NCI-H1694 (cell line): Measurements from ENCODE around the gene STX7.

ENCODE experiments used
- DNase-seq: peaks from one replicate; lab custom pipeline; 2025; lab: John Stamatoyannopoulos, UW

STX7 gene

DNA sequence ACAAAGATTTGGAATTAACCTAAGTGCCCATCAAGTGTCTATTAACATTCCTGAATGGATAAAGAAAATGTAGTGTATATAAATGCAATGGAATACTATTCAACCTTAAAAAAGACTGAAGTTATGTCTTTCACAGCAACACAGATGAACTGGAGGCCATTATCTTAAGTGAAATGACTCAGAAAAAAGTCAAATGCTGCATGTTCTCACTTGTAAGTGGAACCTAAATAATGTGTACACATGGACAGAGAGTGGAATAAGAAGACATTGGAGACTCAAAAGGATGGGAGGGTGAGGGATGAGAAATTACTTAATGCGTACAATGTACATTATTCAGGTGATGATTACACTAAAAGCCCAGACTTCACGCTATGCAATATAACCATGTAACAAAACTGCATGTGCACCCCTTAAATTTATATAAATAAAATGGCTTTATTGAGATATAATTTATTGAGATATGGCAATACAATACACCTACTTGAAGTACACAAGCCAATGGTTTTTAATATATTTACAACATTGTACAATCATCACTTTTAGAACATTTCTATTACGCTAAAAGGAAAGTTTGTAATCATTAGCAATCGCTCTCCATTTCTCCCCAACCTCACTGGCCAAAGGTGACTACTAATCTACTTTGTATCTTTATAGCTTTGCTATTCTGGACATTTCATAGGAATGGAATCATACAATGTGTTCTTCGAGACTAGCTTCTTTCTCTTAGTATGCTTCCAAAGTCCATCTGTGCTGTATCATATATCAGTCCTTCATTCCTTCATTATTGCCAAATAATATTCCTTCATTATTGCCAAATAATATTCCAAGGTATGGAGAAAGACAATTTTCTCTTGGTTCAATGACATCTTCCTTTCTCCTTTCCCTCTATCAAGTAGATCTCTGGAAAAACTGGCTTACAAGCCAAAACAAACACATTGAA lies 5.8 kb downstream of the STX7 start:
- DNase-seq, result no peak

DNA sequence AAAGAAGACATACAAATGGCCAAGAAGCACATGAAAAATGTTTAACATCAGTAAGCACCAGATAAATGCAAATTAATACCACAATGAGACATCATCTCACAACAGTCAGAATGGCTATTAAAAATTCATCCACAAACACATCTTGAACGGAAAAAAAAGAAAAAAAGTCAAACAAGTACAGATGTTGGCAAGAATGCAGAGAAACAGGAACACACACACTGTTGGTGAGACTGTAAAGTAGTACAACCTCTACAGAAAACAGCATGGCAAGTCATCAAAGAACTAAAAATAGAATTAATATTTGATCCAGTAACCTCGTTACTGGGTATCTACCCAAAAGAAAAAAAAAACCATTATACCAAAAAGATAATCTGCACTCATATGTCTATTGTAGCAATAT lies 6.5 kb downstream of the STX7 start:
- DNase-seq, result no peak

DNA sequence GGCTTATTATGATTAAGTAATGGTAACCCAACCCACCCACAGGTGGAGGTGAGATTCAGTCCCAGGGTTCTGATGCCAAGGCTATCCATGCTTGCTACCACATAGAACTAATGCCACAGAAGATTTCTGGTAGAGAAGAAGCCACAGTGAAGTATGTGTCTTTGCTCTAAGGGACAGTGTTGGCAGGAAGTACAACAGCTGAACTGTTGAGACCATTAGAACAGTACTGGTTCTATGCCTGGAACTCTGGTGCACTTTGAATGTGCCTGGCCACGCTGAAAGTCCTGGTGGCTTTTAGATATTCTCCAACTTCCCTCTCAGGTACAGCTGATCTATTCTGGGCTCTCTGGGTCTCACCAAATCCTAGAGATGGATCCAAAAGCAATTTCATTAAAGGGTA lies 7.8 kb downstream of the STX7 start:
- no peak for DNase-seq

DNA sequence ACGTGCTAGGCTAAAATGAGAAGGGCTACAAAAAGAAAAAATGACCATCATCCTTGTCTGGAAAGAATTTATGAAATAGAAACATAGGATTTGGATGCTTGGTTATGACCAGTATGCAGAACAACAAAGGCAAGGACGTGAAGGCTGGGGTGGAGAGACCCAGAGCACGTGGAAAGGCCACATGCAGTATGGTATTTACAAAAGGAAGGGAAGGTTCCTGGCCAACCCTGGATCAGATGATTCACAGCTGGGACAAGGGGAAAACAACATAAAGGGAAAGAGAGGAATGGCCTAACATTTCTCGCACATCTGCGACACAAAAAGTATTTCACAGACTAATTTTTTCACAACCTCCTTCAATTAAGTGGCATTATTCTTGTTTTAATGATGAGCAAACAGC lies 8.2 kb downstream of the STX7 start:
- no peak for DNase-seq

DNA sequence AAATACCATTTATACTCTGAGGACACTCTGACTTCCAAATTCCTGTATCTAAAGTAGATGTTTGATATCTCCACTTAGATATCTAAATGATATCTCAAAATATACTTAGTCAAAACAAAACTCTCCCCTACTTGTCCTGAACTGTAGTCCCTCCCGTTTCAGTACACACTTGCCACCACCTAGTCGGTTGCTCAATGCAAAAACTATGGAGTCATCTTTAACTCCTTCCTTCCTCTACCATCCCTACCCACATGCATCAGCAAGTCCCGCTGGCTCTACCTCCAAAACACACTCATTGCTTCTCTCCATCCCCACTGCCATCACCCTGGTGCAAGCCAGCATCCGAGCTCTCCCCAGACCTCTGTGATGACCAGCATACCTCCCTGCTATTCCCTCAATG lies 13.2 kb downstream of the STX7 start:
- no peak for DNase-seq

DNA sequence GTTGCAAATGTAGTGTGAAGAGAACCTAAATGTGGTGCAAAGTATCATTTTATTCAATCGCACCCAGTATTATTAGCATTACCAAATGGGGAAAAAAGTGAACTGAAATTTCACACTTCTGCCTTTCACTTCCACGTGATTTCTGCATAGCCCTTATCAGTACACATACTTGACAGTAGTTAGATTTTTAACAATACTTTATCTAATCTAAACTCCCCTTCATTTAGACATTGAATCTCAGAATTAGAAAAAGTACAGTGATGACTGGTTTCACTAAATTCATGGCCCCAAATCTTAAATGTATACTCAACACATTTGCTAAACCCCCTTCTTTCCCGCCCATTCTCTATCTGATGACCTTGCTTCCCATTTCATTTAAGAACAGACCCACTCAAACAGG lies 14.3 kb downstream of the STX7 start:
- no peak for DNase-seq

DNA sequence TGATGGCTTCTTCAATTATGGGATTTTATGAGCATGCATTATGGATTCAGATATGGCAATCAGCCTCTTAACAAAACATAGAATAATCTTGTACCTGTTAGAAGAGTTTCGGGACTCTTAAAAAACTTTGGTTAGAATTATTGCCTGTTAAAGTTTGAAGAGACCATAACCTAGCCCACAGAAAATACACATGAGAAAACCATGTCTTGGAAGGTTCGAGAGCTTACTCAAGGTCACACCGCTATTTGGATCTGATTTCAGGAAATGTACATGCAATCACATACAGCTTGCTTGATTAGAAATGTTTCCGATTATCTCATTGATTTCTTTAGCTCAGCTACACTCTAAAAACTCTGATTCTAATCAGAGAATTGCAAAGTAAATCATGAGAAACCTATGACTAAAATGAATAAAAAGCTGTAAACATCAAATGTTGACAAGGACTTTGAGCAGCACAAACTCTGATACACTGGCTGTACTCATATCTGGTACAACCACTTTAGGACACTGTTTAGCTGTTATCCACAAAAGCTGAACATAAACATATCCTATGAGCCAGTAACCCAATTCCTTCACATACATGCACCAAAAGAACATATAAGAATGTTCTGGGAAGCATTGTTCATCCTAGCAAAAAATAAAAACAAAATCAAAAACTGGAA lies 16.3 kb downstream of the STX7 start:
- DNase-seq, result no peak

DNA sequence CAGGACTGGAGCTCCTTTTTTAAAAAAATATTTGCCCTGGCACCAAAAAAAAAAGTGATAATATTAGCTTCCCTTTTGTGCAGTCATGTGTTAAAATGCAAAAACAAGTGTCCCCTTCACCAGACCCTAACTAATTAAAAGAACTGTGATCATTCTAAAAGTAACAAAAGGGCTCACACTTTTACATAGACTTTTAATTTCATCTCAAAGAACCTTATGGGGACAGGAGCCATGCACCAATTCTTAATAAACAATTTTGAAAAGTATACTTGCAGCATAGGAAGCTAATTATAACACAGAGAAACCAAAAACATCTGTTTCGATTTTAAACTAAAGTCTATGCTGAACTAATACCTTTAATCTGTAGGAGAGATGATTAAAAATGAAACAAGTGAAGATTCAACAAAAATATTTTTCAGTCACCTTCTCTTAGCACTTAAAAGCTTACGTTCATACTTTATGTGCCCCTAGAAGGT lies 17.3 kb downstream of the STX7 start:
- DNase-seq, result no peak

DNA sequence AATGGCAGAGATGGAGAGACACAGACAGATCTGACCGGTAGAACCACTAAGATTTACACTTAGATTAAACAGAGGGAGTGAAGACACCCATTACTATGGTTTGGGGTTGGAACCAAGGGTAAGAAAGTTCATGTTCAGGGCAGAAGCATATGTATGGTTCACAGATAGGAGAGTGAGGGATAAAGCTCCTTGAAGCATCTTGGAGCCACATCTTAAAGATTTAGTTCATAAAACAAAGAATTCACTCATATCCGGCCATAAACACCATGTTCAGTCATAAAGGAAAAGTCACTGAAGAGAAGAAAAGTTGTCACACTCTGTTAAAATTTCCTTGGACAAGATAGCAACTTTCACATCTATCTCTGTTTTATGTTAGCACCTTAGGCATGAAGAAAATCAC lies 18.0 kb downstream of the STX7 start:
- no peak for DNase-seq

DNA sequence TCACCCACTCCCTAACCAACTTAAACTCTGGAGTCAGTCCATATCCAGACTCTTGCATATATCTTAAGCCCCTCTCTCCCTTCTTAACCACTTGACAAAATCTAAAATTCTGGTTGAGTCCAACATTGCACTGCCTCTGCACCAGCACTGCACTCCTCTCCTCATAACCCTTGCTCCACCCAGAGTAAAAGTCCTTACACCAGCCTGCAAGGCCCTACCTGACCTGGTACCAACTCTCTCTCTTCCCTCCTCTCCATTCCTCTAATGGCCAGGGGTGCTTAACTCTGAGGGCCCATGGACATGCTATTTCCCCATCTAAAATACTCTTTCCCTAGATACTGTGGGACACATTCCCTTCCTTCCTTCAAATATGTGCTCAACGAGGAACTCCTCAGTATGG lies 21.0 kb downstream of the STX7 start:
- DNase-seq, result no peak

DNA sequence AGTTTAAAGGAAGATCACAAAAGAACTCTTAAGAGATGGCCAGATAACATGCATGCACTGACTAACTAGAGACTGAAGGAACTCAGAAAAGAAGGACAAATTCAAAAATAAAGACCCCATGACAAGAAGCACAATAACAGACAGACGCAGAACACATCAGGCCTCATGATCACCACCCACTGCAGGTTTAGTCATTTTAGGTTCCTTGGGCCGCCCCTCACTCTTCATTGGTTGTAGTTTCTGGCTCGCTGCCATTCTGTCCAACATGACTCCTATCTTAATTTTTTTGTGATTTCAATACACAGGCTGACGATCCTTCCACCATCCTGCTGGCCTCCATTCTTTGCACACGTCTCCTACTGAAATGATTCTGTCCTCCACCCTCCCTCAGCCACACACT lies 21.6 kb downstream of the STX7 start:
- no peak for DNase-seq

DNA sequence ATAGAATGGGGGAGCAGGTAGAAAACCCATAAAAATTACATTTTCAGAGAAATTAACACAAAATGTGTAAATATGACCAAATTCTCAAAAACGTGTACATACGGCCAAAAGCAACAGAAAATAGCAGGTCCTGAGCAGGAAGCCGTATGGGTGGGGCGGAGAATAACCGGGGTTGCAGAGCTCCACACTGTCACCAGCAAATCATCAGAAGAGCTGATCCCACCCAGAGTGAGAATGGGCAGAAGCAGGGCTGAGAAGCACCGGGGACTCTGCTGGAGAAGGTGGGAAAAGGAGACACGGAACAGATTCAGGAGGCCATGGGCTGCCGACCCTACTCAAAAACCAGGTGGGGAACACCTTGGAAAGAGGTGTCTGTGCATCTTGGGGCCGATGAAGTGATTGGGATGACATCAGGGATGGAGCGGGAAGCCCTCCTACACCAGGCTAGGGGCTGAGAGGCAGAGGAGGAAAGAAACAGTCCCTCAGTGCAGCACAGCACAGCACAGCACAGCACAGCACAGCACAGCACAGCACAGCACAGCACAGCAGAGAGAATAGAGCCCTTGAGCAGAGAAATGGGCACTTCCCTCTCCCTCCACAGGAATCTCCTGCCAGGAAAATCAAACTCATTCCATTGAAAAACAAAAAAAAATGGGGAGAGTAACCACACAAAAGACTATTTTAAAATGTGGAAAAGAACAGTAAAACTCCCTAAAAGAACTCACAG lies 22.3 kb downstream of the STX7 start:
- no peak for DNase-seq

DNA sequence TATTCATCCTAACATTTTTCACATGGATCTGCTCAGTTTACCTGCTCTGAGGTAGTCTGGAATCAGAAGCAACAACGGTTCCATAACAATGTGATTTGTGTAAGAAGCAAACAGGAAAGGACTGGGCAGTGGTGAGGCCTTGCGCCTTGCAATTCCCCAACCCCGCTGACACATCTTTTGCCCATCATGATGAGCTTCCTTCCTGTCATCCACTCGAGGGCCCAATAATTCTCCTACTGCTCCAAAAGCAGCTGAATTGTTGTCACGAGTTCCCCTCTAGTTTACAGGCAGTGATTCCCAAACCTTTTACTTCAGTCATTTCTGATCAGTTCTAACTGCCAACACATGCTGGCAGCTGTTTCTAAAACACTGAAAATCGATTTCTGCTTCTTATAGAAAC lies 22.9 kb downstream of the STX7 start:
- DNase-seq, result no peak

DNA sequence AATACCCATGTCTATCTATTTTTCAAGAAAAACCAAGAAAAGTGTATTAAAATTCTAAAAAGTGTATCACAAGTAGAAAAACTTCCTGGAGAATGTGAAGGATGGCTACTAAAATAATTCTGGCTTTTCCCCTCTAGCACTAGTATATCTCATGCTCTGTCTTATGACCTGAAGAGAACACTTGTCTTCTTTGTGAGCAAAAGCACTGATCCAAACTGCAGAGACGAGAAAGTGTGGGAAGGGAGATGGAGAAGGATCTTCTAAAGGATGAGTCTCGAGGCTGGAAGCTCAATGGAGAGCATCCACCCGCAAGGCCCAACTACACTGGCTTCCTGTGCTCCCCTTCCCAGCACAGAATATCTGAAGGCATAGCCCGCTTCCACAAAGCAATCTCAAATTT lies 23.5 kb downstream of the STX7 start:
- no peak for DNase-seq

DNA sequence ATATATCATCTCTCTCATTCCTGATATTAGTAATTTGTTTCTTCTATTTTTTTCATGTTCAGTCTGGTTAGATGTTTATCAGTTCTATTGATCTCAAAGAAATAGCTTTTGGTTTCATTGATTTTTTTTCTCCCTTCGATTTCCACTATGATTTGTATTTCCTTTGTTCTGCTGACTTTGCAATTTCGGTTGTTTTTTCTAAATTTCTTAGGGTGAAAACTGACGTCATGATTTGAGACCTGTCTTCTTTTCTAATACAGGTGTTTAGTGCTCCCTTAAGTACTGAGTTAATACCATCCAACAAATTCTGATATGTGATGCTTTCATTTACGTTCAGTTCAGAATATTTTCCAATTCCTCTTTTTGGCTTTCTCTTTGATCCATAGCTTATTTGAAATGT lies 25.2 kb downstream of the STX7 start:
- DNase-seq, result no peak

DNA sequence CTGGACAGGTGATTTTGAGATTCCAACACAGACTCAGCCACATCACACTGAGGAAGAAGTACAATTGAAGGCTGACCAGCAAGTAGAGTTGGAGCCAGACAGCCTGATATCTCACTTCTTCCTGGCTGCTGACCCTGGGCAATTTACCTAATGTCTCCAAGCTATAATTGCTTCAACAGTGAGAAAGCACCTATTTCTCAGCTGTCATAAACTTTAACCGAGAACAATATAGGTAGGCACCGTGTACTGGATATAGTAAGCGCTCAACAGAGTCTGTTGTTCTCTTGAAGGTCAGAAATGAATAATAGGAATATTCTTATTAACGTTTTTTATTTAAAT lies 28.3 kb downstream of the STX7 start:
- no peak for DNase-seq

DNA sequence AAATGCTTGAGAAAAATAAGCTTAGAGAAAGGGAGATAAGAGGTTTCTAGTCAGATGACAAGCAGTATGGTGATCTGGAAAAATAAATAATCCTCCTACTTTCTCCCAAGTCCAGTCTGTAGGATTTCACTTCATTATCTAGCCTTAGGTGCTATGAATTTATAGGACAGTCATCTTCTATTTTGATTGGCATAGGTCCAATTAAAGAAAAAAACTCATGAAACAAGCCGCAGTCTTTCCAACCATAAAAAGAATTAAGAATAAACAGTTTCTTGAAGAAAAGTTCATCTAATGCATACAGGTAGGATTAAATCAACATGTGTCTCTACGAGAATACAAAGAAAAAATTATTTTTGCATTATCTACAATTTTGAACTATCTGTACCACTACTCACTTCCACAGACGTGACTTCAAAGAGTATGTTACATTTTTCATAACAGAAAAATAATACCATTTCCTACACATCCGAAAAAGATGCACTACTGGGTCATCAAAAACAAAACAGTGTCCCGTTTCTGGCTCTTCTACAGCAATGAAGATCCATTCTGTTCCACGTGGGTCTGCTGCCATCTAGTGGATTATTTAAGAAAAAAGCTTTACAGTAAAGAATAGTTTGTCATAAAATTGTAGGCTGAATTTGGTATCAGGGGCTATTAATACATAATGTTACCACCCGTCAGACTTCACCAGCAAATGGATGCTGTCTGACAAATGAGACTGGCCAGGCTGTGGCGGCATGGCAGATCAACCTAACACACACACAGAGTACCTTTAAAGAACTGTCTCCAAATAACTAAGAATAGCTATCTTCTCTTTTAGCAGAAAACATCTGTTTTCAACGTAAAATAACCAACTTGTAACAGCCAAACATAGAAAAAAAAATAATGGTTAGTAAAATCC lies 28.9 kb downstream of the STX7 start:
- DNase-seq, result peak; percentile 64

DNA sequence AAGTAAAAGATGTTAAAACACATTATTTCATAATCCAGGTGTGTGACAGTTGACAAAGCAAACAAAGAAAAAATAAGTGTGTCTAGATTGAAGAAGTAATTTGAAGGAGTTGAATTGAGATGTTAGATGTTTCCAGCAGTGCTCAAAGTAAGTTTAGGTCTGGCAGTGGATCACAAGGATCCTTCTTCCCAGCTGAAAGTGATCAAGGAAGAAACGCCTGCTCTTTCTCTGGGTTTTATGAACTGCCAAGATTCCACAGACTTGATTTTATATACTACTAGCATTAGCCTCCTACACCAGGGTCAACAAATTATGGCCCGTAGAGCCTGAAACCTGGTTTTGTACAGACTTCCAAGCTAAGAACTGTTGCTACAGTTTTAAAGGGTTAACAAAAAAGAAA lies 30.3 kb downstream of the STX7 start:
- DNase-seq, result no peak

DNA sequence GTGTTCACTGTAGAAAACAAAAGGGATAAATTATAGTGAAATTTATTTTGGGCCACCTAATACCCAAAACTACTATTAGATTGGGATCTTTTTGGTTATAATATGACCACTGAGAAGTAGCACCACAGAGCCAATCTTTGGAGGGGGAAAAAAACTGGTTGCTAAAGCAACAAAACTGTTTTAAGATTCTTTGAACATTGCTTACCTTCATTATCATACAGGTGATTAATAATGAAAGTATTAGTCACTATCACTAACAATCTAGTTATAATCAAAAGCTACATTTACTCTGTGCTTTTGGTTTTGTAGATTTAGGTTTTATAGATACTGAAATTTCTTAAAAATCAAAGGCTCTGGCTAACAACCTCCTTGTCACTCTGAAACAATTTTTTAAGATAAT lies 31.7 kb downstream of the STX7 start:
- DNase-seq, result no peak

DNA sequence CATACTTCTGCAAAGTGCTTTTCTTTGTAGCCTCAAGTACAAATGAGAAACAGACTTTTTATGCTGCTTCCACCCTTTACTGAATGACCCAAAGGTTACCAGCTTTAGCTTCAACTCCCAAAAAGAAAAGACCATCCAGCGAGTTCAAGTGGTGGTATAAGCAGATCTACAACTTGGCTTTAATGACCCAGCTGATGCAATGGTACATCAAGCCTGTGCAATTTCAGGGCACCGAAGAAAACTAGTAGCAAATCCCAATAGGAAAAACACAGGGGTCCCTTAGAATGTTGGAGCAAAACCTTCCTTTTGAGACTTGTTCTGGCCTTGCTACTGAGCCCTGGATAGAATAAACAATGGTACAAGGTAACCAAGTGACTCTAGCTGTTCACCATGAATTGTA lies 33.8 kb downstream of the STX7 start:
- no peak for DNase-seq

DNA sequence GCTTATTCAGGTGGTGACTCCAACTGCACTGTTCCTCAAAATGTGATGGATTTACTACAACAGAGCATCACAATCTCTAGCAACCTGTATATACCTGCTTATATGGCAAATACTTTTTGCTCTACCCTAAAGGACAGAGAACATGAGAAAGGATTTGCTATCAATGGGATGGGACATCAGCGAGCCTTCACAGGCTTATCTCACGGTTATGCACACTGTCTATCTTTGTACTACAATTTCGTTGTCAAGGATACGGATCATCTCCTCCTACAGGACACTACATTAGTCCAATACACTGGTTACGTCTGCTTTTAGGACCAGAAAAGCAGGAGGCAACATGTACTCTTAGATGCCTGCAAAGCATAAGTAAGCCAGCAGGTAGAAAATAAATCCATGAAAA lies 34.2 kb downstream of the STX7 start:
- no peak for DNase-seq

DNA sequence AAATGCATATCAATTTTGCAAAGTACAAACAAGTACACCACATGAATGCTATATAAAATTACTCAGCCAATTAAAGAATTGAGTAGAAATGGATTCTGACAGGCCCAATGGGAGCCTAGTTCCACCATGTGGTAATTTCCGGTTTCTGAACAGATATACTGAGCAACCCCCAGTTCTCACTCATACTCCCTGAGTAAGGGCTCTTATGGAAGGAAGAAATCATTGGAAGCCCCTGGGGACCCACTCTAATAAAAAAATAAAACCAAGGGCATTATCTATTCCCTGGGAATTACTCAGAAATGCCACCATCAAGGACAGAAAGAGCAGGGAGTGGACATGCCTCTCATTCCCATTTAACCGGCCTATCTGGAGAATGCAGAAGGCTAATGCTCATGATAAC lies 34.6 kb downstream of the STX7 start:
- DNase-seq, result no peak
